Raji (cell line): ENCODE measurements around the gene CLINT1.

Experiments
- POLR2A ChIP-seq: IDR thresholded peaks from 2 replicates; pipeline ENCODE4 v1.6.1; 2011; ENCODE audit warnings: low read depth, low read length, control low read depth; ENCODE audit not compliant: insufficient read depth

The CLINT1 gene

DNA sequence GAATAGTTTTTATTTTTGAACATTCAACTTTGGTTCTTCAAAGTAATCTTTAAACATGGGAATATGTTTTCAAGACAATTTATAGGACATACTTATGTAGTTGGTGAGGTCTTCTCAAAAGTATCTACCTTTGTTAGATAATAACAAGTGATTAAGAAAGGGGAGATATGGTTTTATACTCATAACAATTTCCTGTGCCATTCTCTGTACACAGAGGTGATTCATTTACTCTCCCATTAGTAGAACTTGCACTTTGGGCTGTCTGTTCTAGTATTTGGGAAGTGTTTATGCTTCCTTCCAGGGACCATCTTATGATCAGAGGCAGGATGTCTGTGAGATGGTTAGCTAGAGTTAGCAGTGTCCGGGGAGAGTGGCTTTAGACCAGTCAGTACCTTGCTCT lies 100.2 kb downstream of the CLINT1 start:
- TF ChIP-seq POLR2A, result no peak

DNA sequence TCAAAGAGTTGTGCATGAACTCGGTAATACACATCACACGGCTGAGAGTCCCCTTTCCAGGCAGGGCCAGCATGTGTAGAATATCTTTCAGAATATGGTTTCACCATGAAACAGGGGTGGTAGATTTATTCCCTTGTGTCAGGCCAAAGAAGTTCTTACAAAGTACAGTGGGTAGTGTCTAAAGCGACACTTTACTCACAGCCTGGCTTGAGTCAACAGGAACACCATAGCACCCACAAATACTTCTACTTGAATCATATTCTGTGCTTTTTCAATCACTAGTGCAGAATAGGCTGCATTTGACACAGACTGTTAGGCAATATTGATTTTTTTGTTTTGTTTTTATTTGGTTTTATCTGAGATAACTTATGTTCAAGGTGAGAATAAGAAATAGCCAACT lies 102.8 kb downstream of the CLINT1 start:
- TF ChIP-seq POLR2A, result no peak

DNA sequence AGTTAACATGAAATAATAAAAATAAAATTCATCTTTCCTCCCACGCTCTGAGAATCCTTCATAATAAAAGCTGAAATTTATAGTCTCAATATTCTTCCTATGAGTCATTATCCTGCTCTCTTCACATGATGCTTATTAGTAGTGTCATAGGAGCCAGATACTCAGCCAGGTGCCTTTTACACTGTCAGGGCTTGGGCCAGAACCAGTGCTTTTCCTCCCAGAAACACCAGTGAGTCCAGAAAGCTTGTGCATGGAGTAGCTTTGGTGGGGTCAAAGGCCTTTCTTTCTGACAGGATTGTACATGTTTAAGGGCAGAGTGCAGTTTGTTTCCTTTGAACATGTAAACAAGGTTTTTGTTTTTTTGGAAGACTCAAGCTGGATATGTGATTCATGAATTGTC lies 108.6 kb downstream of the CLINT1 start:
- TF ChIP-seq POLR2A, result no peak

DNA sequence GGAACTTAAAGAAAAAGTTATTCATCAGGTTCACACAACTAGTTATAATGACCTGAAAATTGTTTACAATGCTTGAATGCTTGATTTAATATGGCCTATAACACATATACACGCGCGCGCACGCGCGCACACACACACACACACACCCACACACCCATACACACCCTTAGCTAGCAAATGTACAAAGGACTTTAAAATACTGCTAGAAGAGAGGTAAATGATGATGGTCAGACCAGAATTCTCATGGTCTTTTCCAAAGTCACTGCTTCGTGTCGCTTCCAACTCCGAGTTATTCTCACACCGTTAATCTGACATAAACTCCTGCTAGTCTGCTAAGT lies 109.5 kb downstream of the CLINT1 start:
- TF ChIP-seq POLR2A, result no peak

DNA sequence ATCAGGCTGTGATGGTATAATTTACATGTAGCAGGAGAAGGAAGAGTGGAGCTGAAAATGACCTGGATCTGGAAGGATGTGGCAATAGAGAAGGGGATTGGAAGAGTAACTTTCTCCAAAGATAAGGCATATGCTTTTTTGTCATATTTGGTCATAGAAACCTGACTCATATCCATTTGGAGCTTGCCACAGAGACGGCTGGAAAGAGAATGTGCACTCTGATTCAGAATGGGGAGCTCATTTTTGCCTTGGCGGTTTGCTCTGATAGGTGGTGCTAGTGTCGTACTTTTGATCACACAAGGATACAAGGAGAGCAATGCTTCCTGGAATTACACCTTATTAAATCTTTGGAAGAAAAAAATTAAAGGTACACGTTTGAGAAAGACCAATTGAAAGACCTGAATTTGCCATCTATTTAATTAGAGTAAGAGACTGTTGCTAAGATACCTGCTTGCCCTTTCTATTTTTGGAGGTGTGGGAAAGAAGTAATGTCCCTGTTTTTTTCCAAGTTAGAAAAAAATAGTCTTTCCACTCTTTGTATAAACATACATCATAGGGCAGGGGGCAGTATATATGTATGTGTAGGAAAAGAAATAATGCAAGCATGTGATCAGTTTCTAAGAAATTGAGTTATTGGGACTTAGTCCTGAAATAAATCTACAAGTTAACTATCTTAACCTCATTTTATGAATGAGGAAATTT lies 110.0 kb downstream of the CLINT1 start:
- no peak for TF ChIP-seq POLR2A

DNA sequence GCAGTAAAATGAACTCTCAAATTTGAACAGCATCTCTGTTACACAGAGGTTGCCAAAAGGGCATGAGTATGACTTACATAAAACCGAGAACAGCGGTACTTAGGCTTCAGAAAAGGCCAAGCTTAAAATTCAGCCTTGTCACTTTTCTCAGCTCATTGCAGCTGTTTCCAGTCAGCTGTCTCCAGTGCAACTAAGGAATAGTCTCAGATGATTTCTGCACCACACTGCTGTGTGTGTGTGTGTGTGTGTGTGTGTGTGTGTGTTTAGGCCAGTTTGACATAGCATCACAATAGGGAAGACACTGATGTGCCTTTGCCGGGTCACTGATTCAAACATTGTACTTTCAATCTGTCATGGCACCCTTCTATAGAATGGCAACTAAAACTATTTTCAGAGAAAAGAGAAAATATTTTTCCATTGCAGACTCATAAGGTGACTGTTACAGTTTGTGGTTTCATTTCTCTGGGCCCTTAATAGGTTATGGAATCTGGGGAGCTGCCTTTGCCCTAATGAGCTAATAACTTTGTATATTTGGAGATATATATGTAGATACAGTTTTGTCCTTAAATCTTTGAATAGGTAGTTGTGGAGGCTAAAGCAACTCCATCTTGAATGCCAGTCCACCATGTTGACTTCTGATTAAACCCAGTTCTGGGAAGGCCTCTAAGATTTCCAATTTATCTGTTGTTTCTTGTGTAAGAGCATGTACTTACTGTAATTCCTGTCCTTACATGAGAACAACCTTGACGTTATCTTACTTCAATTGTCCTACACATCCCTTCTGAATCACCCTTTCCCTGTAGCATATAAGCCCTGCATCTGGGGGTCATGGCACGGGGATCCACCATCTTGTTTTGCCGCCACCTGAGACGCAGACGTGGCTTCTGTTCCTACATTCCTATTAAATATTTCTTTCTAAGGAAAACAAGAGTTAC lies 110.9 kb downstream of the CLINT1 start:
- TF ChIP-seq POLR2A, result no peak

DNA sequence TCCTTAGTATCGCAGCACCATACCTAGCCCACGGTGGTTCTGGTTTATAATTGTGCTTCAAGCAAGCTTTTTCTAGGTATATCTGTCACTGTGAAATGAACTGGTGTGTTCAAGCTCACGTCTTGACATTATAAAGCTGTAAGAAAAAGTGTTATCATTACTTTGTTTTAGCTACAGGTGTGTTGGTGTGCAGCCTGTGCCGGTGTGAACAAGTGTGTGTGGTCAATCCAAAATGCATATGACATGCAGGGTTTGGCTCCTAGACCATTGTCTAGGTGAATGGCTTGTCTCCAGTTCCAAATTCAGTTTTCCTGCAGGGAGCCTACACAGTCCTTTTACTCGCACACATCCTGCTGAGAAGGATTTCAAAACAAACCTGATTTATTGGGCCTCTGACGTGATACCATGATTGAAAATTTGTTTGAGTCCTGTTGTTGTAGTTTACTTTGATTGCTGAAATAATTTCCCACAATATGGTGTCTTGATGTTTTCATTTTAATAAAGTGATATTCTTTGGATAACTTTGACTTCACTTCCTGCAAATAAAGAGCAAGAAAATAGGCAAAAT lies 111.7 kb downstream of the CLINT1 start:
- no peak for TF ChIP-seq POLR2A

DNA sequence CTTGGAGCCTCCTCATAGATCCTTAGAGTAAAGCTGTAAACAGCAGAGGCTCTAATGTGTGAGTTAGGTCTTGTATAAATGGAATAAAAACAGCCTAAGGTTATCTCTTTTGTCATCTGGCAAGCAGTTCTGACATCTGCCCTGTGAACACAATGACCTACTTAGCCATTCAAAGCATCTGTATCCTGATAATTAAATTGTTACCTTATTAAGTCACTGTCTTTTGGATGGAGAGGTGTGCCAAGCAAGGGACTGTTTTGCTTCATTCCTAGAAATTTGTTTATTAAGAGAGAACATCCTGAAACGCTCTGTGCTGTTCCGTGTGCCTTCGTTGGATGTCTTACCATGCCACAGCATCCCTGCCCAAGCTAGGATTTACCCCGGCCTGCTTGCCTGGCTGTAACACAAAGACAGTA lies 113.9 kb downstream of the CLINT1 start:
- no peak for TF ChIP-seq POLR2A

DNA sequence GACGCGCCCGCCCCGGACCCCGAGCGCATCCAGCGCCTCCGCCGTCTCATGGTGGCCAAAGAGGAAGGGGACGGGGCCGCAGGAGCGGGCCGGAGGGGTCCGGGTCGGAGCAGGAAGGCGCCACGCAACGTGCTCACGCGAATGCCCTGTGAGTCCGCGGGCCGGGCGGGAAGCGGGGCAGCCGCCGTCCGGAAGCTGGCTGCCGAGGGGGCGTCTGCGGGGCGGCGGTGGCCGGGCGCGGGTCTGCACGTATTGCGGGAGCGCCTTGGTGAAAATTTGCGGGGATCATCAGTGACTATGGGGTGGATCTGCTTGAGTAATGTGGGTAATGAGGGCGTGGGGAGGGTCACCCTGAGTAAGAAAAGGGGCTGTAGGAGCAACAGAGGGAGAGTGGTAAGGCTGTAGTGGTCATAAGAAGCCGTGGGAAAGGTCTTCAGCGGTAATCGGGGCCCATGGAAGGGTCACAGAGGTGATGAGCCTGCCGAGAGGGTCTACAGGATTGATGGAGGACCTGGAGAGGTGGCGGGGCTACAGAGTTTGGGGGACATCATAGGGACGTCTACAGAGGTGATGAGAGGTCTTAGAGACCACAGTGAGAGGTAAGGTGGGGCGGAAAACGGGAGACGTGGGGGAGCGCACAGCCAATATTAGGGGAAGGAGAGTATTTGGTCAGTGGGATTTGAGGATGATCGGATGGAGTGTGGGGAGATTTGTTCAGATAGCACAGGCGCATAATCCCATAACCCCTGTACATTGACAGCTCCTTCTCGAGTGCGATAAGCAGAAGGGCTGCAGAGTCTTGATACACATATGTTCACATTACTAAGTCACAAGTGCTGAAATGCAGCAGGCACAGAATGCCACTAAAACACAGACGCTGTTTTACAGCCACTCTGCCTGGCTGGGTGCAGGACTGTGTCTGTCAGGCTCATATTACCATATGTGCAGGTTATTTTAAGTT lies 114.6 kb downstream of the CLINT1 start:
- no peak for TF ChIP-seq POLR2A

DNA sequence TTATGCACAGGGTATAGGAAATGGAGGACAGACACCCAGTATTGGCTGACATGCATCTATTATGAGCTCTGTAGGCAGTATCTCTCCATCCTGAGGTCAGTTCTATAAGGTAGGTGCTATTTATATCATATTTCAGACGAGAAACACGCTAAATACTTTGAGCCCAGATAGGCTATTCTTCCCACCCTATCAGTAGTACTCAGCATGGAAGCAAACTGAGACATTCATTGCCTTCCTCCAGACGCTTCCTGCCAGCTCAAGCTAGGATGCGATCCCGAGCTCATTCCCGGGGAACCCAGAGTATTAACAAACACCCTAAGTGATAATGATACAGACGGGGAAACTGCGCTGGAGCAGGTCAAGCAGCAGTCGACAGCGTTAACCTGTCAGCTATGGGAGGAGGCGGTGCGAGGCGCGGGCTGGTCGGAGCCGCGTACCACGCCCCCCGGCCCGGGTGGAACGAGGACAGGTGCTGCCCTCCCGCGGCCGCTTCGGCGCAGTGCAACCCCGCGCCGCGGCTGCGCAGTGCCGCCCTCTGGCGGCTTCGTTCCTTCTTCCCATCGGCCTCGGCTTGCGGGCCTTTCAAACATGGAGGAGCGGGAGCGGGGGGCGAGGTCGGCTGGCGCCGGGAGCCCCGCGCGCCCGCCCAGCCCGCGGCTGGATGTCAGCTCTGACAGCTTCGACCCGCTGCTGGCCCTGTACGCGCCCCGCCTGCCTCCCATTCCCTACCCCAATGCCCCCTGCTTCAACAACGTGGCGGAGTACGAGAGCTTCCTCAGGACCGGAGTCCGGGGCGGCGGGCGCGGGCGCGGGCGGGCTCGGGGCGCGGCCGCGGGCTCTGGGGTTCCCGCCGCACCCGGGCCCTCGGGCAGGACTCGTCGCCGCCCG lies 115.5 kb downstream of the CLINT1 start, which contains the start of gene LSM11:
Gene LSM11 (plus strand): TSS at position 550 of the 888 bp plus-strand sequence. CDS start 39 bp downstream, at position 589.
- peak; percentile 58 for TF ChIP-seq POLR2A

DNA sequence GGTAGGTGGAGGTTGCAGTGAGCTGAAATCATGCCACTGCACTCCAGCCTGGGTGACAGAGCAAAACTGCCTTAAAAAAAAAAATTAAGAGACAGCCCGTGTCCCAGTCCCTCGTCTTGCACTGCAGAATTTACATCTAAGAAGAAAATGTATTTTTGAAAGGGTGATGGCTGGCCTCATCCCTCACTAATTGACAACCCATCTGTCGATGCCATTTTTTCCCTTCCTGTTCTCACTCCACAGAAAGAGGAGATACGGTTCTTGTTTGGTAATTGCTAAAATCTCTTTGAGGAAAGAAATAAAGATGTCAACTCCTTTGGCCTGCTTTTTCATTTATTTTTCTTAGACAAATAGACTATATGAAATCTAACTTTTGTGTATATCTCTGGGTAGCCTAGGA lies 117.8 kb downstream of the CLINT1 start:
- no peak for TF ChIP-seq POLR2A

DNA sequence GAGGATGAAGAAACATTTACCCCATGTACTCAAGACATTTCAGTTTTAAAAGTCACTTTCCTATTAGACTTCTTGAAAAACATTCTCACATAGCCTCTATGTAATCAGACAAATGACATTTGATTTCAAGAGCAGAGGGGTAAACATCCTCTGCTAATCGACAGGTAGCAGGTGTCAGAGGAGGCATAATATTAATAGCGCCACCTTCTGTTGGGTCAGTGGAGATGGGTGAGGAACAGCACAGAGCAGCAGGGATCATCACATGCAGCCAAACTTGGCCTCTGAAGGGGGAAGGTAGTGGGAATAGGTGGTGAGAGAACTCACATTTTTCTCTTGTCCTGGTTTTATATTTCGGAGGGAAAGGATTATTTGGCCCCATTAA lies 118.7 kb downstream of the CLINT1 start:
- TF ChIP-seq POLR2A, result no peak

DNA sequence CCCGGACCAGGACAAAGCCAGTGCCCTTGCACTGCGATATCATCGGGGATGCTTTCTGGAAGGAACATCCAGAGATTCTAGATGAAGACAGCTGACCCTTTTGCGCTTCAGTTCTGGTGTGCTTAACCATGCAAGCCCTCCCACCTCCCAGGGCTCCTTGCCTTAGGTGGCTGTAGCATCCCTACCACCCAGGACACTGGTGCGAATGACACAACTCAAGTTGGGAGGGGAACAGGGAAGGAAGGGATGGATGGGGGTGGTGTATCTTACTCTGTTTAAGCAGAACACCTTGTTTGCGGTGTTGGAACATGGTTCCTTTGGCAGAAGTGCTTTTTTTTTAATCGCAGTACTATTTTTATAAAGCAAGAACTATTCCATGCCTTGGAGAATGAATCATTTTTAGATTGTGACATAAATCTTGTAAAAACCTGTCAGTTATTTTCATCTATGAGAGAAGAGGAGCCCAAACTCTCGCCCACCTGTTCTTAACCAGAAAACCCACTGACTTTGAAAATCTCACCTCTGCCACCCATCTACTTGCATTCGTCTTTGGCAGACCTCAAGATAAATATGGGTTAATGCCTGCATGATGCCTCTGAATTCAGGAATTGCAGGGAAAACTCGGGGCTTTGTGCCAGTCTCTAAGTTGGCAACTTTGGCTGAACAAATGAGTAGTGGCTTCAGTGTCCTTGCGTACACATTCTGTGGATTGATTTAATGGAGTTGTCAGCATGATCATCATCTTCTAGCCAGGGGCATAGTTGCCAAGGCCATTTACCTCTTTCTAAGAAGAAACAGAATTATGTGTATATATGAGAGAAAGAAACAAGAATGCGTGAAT lies 119.3 kb downstream of the CLINT1 start:
- no peak for TF ChIP-seq POLR2A
